GM21390 (cell line): Measurements from ENCODE around the gene AZU1.

ENCODE experiments used
- ATAC-seq: cut with Tn5 transposase; IDR thresholded peaks from one replicate; pipeline ENCODE4 v1.9.1; 2021; ENCODE audit not compliant: unreplicated experiment

The AZU1 gene

DNA sequence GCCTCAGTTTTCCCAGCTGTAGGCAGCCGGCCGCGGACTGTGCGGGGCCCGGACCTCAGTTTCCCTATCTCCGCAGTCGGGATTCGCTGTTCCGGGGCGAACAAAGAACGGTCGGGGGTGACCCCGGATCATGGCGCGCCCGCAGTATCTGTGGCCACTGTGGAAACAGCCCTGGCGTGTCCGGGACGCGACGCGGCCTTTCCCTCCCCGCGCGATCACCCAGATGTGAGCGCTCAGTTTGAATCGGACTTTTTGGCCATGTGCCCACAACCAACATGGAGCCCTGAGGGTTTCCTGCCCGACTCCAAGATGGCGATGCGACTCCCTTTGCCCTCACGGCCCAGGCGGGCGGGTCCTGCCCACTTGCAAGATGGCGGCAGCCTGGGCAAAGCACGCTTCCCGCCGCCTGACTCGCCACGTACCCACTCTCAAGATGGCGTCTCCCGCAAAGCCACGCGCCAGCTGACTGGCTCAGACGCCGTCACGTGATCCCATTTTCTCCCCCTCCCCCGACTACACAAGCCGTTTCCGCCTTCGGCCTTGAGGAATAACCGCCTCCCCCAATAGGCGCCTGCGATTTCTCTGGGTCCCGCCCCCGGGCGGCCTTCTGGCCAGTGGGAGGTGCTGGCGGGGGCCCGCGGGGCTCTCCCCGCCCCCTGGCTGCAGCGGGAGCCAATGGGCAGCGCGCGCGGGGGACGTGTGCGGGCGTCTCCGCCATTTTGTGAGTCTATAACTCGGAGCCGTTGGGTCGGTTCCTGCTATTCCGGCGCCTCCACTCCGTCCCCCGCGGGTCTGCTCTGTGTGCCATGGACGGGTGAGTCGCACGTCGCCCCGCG is 30.7 kb upstream of the AZU1 start, which contains the start of gene PTBP1:
Gene PTBP1 (plus strand): TSS at position 761 of the 836 bp plus-strand sequence. CDS start 46 bp downstream, at position 807.
- peak; percentile 70 for ATAC-seq

DNA sequence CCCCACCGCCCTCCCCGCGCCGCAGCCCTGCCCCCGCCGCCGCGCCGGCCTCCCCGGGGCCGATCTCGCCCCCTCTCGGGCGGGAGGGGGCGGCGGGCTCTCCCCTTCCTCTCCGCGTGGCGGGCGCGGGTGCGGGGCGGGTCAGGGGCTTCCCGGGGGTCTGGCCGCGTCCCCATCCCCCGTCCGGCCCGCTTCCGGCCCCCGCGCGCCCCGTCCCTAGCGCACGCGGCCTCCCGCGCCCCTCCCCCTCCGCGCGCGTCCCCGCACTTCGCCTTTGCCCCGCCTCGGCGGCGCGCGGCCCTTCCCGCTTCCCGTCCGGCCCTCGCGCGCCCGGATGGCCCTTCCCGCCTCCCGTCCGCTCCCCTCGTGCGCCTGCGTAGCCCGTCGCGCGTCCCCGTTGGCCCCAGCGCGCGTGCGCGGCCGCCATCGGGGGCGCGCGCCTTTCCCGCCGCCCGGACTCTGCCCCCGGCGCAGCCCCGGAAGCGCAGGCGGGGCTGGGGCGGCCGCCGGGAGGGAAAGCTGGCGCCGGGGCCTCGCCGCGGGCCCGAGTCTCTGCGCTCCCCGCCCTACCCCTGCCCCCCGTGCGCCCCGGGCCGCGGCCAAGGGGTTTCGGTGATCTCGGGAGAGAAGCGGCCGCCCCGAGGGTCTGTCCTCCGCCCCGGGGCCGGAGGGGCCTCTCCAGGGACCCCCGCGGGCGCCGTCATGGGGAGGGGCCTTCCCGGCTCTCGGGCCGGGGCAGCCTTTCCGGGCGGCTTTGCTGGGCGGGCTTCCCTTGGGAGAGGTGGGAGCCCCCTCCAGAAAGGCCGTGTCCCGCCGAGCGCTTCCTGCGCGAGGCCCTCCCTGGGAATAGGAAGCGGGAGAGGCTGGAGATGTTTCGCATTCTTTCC is 29.9 kb upstream of the AZU1 start:
- ATAC-seq = peak; percentile 37

DNA sequence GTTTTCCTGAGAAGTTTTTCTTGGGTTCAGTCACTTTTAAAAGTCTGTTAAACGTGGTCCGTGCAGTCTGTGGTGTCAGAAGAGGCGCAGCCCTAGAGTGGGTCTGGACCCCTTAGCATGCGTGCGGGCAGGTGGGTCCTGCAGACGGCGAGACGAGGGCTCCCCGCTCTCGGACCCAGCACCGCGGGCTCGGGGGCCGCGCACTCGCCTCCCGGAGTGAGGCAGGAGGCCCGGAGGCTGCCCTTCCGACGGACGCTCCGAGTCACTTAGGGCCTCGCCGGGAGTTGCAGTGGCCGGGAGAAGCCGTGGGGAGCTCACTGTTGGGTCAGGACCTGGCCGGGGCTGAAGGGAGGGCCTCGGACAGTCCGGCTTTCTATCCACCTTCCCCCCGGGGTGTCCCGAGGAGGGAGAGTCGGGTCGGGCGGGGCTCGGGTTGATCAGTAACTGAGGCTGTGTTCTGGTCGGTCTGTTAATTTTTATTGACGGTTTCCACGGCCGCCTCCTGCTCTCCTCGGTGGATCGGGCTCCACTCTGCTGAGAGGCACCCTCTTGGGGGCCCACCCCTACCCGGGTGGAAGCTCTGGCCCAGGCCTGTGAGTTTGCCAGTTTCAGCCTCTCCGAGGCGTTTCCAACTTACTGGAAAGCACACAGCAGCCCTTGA is 29.1 kb upstream of the AZU1 start:
- no peak for ATAC-seq

DNA sequence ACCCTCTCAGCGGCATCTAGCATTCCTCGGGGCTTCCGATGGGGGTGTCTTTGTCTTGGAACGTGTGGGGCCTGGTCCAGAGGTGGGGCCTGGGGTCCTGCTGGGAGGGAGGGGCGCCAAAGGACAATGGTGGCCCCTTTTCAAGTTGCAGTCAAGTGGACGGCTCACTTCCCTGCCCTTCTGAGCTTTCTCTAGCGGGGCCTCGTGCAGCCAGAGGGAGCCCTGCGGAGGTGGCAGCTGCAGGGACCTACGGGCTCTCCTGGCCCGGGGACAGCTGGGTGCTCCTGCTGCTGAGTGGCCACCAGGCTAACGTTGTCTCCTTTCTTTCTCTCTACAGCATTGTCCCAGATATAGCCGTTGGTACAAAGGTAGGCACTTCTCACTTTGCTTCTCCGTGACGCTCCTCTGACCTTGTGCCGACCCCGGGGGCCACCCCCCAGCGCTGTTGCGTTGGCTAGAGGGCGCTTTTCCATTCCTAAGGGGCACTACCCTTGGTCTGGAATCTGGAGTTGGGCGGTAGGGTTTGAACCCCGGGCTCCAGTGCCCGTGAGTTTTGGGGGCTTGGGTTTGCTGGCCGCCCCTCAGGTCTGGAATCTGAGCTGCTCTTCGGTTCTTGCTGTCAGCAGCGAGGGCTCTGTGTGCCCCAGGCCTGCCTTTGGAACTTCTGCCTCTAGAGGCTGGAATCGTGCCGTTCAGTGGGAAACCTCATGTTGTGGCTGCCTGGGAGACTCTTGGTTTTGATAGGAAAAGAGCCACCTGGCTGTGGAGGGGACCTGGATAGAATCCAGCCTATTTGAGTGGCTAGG is 28.4 kb upstream of the AZU1 start:
- ATAC-seq = no peak

DNA sequence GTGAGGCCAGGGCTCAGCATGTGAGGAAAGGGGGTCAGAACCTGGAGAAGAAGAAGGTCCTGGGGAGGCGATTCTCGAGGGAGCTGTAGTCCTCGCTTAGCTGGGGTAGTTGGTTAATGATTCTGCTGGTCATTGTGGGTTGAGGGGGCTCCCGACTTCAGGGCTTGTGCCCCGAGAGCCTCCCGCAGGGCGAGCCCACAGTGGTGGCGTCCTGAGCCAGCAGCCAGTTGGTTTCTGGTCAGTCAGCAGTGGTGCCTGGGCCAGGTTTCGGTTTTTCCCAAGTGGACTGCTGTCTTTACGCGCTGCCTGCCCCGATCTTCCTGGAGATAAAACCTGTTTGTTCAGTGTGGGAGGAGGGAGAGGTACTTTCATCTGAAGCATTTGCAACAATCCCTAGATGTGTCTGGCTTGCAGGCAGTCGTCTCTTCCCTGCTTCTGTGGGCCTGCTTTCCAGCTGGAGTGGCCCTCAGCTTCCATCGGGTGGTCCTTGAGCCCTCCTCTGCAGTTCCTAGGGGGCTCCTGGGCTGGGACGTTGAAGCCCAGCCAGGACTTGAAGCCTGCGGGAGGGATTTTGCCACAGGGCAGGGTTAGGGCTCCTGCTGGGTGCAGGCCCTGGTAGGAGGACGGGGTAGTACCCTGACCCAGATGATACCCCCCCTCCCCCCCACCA is 27.1 kb upstream of the AZU1 start:
- ATAC-seq = no peak

DNA sequence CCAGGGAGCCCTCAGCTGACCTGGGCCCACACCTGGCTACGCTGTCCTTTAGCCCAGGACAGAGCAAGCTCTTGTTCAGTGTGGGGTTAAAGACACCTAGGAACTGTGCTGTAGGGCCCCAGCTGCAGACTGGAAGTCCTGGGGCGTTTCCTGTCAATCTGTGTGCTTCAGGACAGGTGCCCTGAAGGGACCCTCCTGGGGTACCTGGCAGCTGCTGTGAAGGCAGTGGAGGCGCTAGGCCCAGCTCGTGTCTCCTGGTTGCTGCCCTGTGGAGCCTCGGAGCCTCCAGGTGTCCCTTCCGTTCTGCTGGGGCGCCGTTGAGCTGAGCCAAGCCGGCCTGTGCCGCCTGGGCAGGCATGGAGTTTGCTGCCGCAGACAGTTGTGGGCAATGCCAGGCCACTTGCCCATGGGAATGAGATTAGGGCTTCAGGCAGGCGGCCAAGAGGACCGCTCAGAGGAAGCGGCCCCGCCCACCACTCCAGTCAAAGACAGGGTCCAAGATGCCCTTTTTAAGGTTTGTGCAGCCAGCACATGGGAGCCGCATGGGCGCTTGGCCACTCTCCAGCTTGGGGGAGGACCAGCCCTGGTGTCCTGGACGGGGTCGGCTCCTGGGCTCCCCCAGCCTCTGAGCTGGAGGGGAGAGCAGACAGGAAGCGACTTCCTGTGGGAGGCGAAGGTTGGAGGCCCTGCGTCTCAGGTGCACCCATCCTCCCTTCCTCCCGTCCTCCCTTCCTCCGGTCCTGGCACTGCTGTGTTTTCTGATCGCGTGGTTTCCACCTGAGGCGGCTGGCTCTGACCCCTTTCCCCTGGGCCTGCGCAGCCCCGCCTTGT is 26.4 kb upstream of the AZU1 start:
- ATAC-seq = no peak

DNA sequence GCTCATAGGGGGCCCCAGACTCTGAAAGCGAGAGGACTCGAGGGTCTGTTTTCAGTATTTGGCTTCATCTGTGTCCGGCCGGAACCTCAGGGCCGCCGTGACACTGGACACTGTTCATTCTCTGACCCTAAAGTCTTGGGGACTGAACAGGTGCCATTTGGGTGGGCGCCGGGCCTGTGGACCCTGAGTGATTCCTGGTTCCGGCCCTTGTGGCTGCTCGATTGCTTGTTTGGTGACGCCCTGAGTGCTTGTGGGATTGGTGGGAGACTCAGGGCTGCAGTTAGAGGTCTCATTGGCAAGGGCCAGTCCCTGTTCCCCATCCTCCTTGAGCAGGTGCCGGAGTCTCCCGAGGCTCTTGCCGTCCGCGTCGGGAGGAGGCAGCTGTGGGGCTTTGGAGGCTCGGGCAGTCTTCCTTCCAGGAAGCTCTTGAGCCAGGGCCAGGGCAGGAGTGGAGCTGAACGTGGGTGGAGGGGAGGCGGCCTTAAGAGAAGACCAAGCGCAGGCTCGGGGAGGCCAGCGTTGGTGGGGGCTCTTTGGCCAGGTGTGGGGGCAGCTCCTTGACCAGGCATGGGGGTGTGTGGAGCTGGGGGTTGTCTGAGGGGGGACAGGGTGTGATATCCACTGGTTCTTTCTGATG is 25.7 kb upstream of the AZU1 start:
- ATAC-seq = no peak

DNA sequence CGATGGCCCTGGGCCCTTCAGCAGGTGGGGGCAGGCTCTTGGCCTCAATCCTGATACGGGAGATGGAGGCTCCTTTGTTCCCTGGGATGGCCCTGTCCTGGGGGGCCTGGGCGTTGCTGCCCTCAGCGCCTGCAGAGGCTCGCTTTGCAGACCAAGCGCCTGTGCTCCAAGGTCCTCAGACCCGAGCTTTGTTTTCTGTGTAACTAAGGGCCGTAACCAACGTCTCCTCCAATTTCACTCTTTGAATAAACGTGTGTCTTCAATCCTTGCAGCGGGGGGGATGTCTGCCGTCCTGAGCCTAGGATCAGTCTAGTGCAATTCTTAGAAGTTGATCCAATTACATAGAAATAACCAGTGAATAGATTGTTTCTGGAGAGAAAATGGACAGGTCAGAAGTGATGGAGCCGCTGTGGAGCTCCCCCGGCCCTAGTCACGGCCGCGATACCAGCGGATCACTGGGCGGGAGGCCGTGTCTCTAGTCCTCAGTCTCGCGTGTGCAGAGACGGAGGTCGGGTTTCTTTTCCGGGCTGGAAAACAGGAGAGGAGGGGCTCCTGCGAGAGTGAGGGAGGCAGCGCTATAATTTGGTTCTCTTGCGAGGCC is 25.0 kb upstream of the AZU1 start:
- ATAC-seq = no peak

DNA sequence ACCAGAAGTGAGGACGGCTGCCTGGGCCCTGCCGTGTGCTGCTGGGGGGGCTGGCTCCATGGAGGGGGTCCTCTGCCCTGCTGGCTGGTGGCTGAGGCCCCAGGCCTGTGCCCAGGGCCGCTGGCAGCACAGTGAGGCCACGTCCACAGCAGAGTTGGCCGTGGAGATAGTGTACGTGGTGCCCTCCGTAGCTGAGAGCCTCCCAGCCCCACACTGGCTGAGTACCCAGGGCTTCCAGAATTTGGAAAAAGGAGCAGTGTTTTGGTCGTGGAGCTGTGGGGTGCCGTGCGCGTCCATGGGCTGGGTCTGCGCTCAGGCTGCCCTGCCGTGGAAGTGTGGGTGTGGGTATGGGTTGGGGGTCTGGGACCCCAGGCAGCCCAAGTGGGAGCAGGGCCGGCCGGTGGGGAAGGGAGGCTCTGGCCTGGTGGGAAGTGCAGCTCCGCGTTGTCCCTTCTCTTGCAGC is 24.5 kb upstream of the AZU1 start:
- no peak for ATAC-seq

DNA sequence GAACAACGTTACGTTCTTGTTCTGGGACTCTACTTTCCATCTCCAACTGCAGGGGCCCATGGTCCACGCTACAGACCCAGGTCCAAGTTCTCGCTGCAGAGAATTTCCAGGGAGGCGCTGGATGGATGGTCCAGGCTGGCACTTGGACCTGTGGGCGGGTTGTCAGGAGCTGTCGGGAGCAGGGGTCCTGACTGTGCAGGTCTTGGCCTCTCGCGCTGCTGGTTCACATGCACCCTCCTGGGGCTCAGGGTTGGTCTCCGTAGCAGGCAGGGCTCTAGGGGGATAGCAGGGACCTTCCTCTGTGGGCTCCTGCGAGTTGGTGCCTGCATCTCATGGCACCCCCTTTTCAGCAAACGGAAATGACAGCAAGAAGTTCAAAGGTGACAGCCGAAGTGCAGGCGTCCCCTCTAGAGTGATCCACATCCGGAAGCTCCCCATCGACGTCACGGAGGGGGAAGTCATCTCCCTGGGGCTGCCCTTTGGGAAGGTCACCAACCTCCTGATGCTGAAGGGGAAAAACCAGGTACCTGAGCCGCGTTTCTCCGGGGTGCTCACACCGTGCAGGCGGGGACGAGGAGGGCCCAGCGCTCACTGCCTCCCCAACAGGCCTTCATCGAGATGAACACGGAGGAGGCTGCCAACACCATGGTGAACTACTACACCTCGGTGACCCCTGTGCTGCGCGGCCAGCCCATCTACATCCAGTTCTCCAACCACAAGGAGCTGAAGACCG is 23.8 kb upstream of the AZU1 start:
- no peak for ATAC-seq

DNA sequence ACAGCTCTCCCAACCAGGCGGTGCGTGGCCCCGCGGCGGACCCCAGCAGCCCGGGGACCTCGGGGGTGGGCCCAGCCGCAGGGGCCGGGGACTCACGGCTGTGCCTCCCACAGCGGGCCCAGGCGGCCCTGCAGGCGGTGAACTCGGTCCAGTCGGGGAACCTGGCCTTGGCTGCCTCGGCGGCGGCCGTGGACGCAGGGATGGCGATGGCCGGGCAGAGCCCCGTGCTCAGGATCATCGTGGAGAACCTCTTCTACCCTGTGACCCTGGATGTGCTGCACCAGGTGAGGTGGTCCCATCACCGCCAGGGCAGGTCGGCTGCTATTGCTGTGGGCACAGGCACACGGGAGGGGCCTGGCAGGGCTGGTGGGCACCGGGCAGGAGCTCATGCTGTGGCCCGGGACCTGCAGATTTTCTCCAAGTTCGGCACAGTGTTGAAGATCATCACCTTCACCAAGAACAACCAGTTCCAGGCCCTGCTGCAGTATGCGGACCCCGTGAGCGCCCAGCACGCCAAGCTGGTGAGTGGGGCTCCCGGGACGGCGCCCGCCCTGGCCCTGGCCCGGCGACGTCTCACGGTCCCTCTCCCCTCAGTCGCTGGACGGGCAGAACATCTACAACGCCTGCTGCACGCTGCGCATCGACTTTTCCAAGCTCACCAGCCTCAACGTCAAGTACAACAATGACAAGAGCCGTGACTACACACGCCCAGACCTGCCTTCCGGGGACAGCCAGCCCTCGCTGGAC is 23.0 kb upstream of the AZU1 start:
- ATAC-seq = no peak

DNA sequence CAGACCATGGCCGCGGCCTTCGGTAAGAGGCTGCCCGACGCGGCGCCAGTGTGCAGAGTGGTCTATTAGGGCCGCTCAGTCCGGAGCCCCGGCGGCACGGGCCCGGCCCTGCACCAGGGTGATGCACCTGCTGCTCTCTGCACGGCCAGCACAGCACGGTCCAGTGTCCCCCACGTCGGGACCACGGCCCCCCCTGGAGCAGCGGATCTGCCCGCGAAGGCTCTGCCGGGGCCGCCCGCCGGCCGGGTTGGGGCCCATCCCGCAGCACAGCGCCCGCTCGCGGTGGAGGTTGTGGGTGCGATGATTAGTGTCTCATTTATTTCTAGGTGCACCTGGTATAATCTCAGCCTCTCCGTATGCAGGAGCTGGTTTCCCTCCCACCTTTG is 22.5 kb upstream of the AZU1 start:
- no peak for ATAC-seq

DNA sequence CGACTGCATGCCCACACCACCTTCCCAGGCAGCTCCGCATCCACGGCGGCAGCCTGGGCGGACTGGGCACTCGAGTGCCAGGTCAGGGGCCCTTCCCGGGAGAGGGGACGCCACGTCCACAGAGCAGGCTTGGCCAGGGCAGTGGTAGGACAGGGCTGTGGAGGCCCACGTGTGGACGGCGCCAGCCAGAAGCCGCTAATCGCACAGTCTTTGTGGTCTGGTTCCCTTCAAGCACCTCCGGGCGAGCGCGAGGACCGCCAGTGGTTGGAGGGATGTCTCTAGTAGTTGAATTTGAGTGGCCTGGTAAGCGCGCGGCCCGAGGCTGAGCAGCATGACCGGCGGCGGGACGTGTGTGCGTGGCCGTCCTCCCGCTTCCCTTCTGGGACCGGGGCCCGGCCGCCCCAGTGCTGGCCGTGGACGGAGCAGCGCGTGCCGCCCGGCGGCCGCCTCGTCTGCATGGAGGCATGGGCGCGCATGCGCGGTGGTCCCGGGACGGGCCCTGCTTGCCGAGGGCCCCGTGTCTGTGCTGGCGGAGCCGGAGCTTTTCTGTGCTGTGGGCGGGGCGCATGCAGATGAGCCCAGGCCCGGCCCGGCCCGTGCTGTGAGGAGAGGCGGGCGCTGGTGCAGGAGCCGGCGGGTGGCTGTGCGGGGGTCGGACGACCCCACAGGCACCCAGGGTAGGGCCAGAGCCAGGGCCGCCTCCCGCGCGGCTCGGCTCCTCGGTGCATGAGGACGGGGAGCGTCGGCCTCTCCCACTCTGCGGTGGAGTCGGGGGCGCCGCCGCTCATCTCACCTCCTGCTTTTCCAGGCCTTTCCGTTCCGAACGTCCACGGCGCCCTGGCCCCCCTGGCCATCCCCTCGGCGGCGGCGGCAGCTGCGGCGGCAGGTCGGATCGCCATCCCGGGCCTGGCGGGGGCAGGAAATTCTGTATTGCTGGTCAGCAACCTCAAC is 21.8 kb upstream of the AZU1 start:
- ATAC-seq = no peak

DNA sequence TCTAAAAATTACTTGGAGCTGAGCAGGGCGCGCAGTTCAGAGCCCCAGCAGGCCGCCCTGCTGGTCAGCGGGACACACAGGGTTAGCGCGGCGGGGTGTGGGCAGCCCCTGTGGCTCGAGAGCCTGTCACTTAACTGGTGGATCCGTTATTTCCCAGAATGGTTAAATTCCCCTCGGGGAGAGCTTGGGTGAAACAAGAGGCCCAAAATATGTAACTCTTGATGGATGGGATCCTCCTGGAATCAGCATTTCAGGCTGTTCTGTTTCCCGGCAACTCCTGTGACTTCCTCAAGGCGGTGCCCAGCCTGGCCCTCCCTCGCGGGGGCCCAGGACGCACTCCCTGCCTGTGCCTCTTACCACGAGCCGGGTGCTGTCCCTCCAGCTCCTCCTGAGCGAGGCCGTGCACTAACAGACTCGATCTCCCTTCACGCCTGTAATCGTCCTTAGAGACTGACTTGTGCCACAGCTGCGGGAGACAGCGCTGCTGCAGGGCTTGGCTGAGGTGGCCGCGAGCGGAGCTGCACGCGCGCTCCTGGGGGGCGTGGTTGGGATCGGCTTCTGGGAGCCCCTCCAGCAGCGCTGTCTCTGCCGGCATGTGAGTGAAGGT is 20.7 kb upstream of the AZU1 start:
- ATAC-seq = no peak
